Measurements from ENCODE around the gene OVCH1.

DNA sequence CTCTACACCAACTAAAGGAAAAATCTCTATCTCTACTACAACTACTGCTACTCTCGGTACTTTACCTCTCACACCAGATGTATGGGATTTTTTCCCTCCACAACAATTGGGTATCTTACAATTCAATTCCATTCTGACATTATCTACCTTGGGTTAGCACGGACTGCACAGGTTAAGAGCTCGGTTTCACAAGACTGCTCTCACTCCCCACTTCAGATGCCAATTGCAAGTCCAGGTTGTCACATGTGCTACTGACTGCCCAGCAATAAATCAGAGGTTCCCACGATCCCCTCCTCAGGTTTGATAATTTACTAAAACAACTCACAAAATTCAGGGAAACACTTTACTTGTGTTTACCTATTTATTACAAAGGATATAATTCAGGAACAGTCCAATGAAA is 58.0 kb downstream of the OVCH1 start:
- TF ChIP-seq, protein P1, sequence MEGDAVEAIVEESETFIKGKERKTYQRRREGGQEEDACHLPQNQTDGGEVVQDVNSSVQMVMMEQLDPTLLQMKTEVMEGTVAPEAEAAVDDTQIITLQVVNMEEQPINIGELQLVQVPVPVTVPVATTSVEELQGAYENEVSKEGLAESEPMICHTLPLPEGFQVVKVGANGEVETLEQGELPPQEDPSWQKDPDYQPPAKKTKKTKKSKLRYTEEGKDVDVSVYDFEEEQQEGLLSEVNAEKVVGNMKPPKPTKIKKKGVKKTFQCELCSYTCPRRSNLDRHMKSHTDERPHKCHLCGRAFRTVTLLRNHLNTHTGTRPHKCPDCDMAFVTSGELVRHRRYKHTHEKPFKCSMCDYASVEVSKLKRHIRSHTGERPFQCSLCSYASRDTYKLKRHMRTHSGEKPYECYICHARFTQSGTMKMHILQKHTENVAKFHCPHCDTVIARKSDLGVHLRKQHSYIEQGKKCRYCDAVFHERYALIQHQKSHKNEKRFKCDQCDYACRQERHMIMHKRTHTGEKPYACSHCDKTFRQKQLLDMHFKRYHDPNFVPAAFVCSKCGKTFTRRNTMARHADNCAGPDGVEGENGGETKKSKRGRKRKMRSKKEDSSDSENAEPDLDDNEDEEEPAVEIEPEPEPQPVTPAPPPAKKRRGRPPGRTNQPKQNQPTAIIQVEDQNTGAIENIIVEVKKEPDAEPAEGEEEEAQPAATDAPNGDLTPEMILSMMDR (conservative IDR thresholded peaks at IDR 0.05): no peak
- TF ChIP-seq EZH2 (IDR thresholded peaks at IDR 0.05; ENCODE audit: low read depth): no peak

Data from PC-9 (cell line).